B cell (primary cell): ENCODE measurements around the gene AAR2. TPM values are rescaled to one million over a fixed set of nuclear protein-coding genes. Genes with fewer than 3 reads are reported as not detected.

Experiments
- ATAC-seq: fragments of 200-7000 bp; cut with Tn5 transposase; one replicate; pipeline ENCODE4 v1.10.0; 2021; ENCODE audit warnings: low read depth, mild to moderate bottlenecking, moderate number of reproducible peaks, moderate library complexity
- CTCF ChIA-PET: fragments of 350-600 bp; sonication (Branson Sonifier 250); formaldehyde crosslinking; loops from one replicate; lab custom pipeline; 2021; ENCODE audit warnings: antibody characterized with exemption, inconsistent platforms; lab: Charles Lee
- POLR2A ChIA-PET: fragments of 350-600 bp; sonication (Branson Sonifier 250); formaldehyde crosslinking; loops from one replicate; lab custom pipeline; 2021; ENCODE audit warnings: antibody characterized with exemption; lab: Charles Lee
- DNase-seq: peaks from one replicate; pipeline ENCODE4 v3.0.0; 2013
- H2AFZ ChIP-seq: 2 replicates; pipeline ENCODE4 v1.6.1; 2012; ENCODE audit warnings: mild to moderate bottlenecking, low read depth, low read length; ENCODE audit not compliant: insufficient read depth, poor library complexity, severe bottlenecking
- H3K27ac ChIP-seq, 2 donors: 1 replicate in 1 of 2; 2 replicates in 1 of 2; pipeline ENCODE4 v1.5.1; 2012 to 2013; ENCODE audit warnings: low read length in 2 of 2, mild to moderate bottlenecking in 2 of 2, moderate library complexity in 1 of 2
- H3K27me3 ChIP-seq, 4 experiments: fragments of 200-600 bp in 1 of 4; sonication (generic) in 1 of 4; replicated peaks in 1 of 4; 1 replicate in 2 of 4; 2 replicates in 2 of 4; pipeline versions ENCODE4 v1.6.1 to v1.7.0; 2013 to 2016; ENCODE audit warnings: low read length in 3 of 4, mild to moderate bottlenecking in 2 of 4, mixed read lengths in 1 of 4, moderate library complexity in 1 of 4; ENCODE audit not compliant: insufficient read depth in 4 of 4, control insufficient read depth in 3 of 4; ENCODE audit errors: control extremely low read depth in 1 of 4
- H3K36me3 ChIP-seq, 2 experiments: replicated peaks in 1 of 2; 1 replicate in 1 of 2; 2 replicates in 1 of 2; pipeline versions ENCODE4 v1.6.1 to v1.7.1; 2013; ENCODE audit warnings: low read length in 1 of 2; ENCODE audit not compliant: insufficient read depth in 2 of 2, control insufficient read depth in 1 of 2; ENCODE audit errors: control extremely low read depth in 1 of 2, extremely low read depth in 1 of 2
- H3K4me1 ChIP-seq, 2 donors: fragments of 200-600 bp in 1 of 2; sonication (generic) in 1 of 2; 1 replicate in 1 of 2; 2 replicates in 1 of 2; pipeline versions ENCODE4 v1.5.1 to v1.6.1; 2013 to 2017; ENCODE audit warnings: low read length in 2 of 2; ENCODE audit not compliant: control insufficient read depth in 2 of 2, insufficient read depth in 2 of 2
- H3K4me2 ChIP-seq: replicated peaks from 2 replicates; pipeline ENCODE3; 2012; ENCODE audit warnings: mild to moderate bottlenecking, low read depth, low read length; ENCODE audit not compliant: poor library complexity, severe bottlenecking
- H3K4me3 ChIP-seq, 5 experiments: fragments of 200-600 bp in 1 of 5; sonication (generic) in 1 of 5; 1 replicate in 3 of 5; 2 replicates in 2 of 5; pipeline versions ENCODE4 v1.5.1 to v1.7.0; 2011 to 2016; ENCODE audit warnings: low read length in 4 of 5, mild to moderate bottlenecking in 4 of 5, low read depth in 2 of 5, control low read depth in 1 of 5, moderate library complexity in 1 of 5; ENCODE audit not compliant: insufficient read depth in 1 of 5; ENCODE audit errors: control extremely low read depth in 1 of 5, extremely low read depth in 1 of 5
- H3K79me2 ChIP-seq: fragments of 200-600 bp; sonication (generic); one replicate; pipeline ENCODE4 v1.6.0; 2016; ENCODE audit warnings: low read length; ENCODE audit not compliant: control insufficient read depth, insufficient read depth
- H3K9ac ChIP-seq: fragments of 200-600 bp; sonication (generic); 2 replicates; pipeline ENCODE4 v1.6.1; 2017; ENCODE audit warnings: mild to moderate bottlenecking, low read length, moderate library complexity
- H3K9me3 ChIP-seq, 3 donors: one replicate each; pipeline versions ENCODE4 v1.6.1 to v1.7.1; 2013; ENCODE audit warnings: low read length in 2 of 3; ENCODE audit not compliant: control insufficient read depth in 2 of 3, insufficient read depth in 1 of 3; ENCODE audit errors: control extremely low read depth in 1 of 3
- H4K20me1 ChIP-seq: 2 replicates; pipeline ENCODE4 v1.6.0; 2012; ENCODE audit warnings: mild to moderate bottlenecking, low read length; ENCODE audit not compliant: insufficient read depth, control insufficient read depth, poor library complexity, severe bottlenecking
- H3K27ac Mint-ChIP-seq: one replicate; pipeline ENCODE4 v1.8.0; 2021; ENCODE audit warnings: mixed read lengths
- H3K27me3 Mint-ChIP-seq: one replicate; pipeline ENCODE4 v1.8.0; 2021; ENCODE audit warnings: mixed read lengths
- H3K4me1 Mint-ChIP-seq: one replicate; pipeline ENCODE4 v1.8.0; 2021; ENCODE audit warnings: mixed read lengths
- H3K4me3 Mint-ChIP-seq: one replicate; pipeline ENCODE4 v1.8.0; 2021; ENCODE audit warnings: mixed read lengths
- H3K9me3 Mint-ChIP-seq: one replicate; pipeline ENCODE4 v1.8.0; 2022; ENCODE audit warnings: mixed read lengths; ENCODE audit not compliant: insufficient read depth
- EZH2 ChIP-seq: IDR thresholded peaks from 2 replicates; pipeline ENCODE4 v1.6.1; 2012; ENCODE audit warnings: borderline replicate concordance, low read depth, mild to moderate bottlenecking, moderate library complexity, low read length; ENCODE audit not compliant: insufficient read depth, poor library complexity, severe bottlenecking
- WGBS: methylation state at CpG from one replicate; pipeline ENCODE4 v1.1.5; 2013; ENCODE audit warnings: missing lambda C conversion rate; ENCODE audit not compliant: insufficient coverage; 5-methylcytosine and 5-hydroxymethylcytosine counted together
- intact Hi-C: fragments of 100-400 bp; cut with micrococcal nuclease; formaldehyde crosslinking; loops from one replicate; pipeline ENCODE4 v1.10.0; 2022
- polyA plus RNA-seq: library from polyadenylated mRNA; depleted of rRNA; stranded (reverse); fragments of >200 nt; gene quantifications from 2 replicates; pipeline ENCODE4 v1.2.3, GENCODE V29; 2012
- total RNA-seq, 2 donors: library from RNA; stranded (reverse); fragments of 120-200 nt in 1 of 2; gene quantifications; 1 replicate in 1 of 2; 2 replicates in 1 of 2; pipeline versions ENCODE4 v1.2.3 to v1.2.4, GENCODE V29; 2013 to 2022
- TF ChIP-seq, protein P1 (sequence below): fragments of 200-600 bp; IDR thresholded peaks from one replicate; pipeline ENCODE4 v1.8.0; 2022; ENCODE audit warnings: antibody characterized with exemption, mild to moderate bottlenecking

Gene AAR2
- total and polyA plus RNA-seq, 2 donors (not counting 1 experiment from before 2014, with no cell fraction given), result 10.3 to 21.3 TPM

DNA sequence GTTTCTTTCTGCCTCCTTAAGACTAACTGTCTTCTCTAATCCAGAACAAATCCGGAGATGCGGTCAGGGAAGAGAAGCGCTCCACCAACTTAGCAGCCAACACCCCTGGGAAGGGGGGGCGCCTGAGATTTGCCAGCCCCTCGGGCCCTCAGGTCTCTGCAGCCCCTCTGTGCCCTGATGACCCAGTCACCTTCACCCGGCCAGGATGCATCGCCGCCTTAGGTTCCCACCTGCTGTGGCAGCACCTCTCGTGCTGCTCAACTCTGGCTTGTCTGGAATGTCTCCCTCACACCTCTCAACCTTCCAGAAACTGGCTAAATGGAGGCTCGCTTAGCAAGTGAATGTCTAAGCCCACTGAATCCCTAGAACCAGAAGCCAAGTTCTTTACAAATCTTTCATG lies 28.0 kb upstream of the AAR2 start:
- Histone ChIP-seq H3K4me3 (no peak overlapping the region), H4K20me1 (no peaks in the 10 kb centered on the region), H2AFZ (no peak overlapping the region), H3K27ac (no peak overlapping the region), H3K79me2 (no peaks in the 10 kb centered on the region), H3K9me3 (no peaks in the 10 kb centered on the region), H3K4me1 (peaks cover 0 to under 1% of the 10 kb centered on the region in 2 donors), H3K27me3 (peaks cover 0 to 2% (median 0%) of the 10 kb centered on the region in 4 experiments), H3K4me2 (no peak overlapping the region), H3K36me3 (no peaks in the 10 kb centered on the region), H3K9ac (no peak overlapping the region)
- no peak for TF ChIP-seq EZH2
- TF ChIP-seq, protein P1, sequence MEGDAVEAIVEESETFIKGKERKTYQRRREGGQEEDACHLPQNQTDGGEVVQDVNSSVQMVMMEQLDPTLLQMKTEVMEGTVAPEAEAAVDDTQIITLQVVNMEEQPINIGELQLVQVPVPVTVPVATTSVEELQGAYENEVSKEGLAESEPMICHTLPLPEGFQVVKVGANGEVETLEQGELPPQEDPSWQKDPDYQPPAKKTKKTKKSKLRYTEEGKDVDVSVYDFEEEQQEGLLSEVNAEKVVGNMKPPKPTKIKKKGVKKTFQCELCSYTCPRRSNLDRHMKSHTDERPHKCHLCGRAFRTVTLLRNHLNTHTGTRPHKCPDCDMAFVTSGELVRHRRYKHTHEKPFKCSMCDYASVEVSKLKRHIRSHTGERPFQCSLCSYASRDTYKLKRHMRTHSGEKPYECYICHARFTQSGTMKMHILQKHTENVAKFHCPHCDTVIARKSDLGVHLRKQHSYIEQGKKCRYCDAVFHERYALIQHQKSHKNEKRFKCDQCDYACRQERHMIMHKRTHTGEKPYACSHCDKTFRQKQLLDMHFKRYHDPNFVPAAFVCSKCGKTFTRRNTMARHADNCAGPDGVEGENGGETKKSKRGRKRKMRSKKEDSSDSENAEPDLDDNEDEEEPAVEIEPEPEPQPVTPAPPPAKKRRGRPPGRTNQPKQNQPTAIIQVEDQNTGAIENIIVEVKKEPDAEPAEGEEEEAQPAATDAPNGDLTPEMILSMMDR, result no peak
- intact Hi-C loops, result no loop called here
- H3K27me3 Mint-ChIP-seq, result peaks cover 34% of the 10 kb centered on the region
- CTCF ChIA-PET, result interaction anchor here (1.8 kb wide), 1 partner anchor 8 kb away, joined by 4 read pairs; no protein-coding TSS in a partner anchor
- POLR2A ChIA-PET, result no interaction called here
- no peaks in the 10 kb centered on the region for H3K4me1 Mint-ChIP-seq
- ATAC-seq (no peak), DNase-seq (no peak)
- H3K9me3 Mint-ChIP-seq, result no peaks in the 10 kb centered on the region
- H3K27ac Mint-ChIP-seq, result no peak overlapping the region
- WGBS, result 81% methylated on average over 6 of the region's 10 CpGs
- no peak overlapping the region for H3K4me3 Mint-ChIP-seq

DNA sequence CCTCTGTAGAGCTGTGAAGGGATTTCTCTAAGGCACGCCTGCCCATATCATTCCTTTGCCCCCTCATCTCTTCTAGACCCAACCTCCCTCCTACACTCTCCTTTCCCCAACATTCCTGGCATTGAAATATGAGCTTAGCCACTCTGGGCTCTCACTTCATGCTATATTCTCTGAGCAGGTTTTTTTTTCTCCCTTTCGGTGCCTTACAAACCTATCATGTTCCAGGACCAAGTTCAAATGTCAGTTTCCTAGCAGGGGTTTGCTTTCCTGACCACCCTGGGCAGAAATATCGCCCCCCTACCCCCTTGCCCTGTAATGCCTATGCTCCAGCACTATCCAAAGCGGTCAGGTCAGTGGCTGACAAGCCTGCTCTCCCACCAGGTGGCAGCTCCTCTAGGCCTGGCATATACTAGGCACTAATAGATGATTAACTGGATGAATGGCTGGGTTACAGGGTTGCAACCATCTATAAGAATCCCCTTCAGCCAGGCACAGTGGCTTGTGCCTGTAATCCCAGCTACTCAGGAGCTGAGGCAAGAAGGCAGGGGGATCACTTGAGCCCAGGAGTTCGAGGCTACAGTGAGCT lies 25.7 kb upstream of the AAR2 start:
- H3K27ac Mint-ChIP-seq, result no peak overlapping the region
- no peaks in the 10 kb centered on the region for H3K4me1 Mint-ChIP-seq
- ATAC-seq, result no peak
- no peaks in the 10 kb centered on the region for H3K79me2 ChIP-seq
- 87% methylated on average over 3 of the region's 5 CpGs for WGBS
- peaks cover 27% of the 10 kb centered on the region for H3K27me3 Mint-ChIP-seq
- TF ChIP-seq, protein P1, result no peak
- no peak for TF ChIP-seq EZH2
- H3K9me3 ChIP-seq, result no peaks in the 10 kb centered on the region
- H4K20me1 ChIP-seq, result no peaks in the 10 kb centered on the region
- no peak overlapping the region for H2AFZ ChIP-seq
- H3K9me3 Mint-ChIP-seq, result no peaks in the 10 kb centered on the region
- CTCF ChIA-PET, result interaction anchor here (0.7 to 3.3 kb wide), 5 partner anchors 8 to 641 kb away, joined by 3 to 11 read pairs (median 5); no protein-coding TSS in a partner anchor
- DNase-seq, result no peak
- no peaks in the 10 kb centered on the region for H3K27me3 ChIP-seq
- H3K4me1 ChIP-seq, result no peaks in the 10 kb centered on the region
- intact Hi-C loops, result no loop called here
- POLR2A ChIA-PET, result no interaction called here
- H3K9ac ChIP-seq, result no peak overlapping the region
- no peak overlapping the region for H3K4me3 ChIP-seq
- H3K27ac ChIP-seq, result no peak overlapping the region
- H3K4me3 Mint-ChIP-seq, result no peak overlapping the region
- H3K36me3 ChIP-seq, result no peaks in the 10 kb centered on the region
- no peak overlapping the region for H3K4me2 ChIP-seq
